Loucy (cell line): ENCODE results near the gene MYH7B.

Source experiments
- H2AFZ ChIP-seq: fragments of 200-600 bp; sonication (generic); 2 replicates; pipeline ENCODE4 v1.6.0; 2016; ENCODE audit warnings: antibody characterized with exemption, mild to moderate bottlenecking, low read length, moderate library complexity
- H3F3A ChIP-seq: fragments of 200-600 bp; 2 replicates; pipeline ENCODE4 v1.6.0; 2016; ENCODE audit warnings: antibody characterized with exemption, low read depth, mild to moderate bottlenecking
- H3K27me3 ChIP-seq: fragments of 200-600 bp; sonication (generic); 2 replicates; pipeline ENCODE4 v1.6.1; 2014; ENCODE audit warnings: low read length, mild to moderate bottlenecking; ENCODE audit not compliant: insufficient read depth, poor library complexity, severe bottlenecking
- H3K36me3 ChIP-seq: fragments of 200-600 bp; sonication (generic); 2 replicates; pipeline ENCODE4 v1.6.1; 2016; ENCODE audit warnings: low read length; ENCODE audit not compliant: insufficient read depth
- H3K4me1 ChIP-seq: fragments of 200-600 bp; sonication (generic); 2 replicates; pipeline ENCODE4 v1.5.1; 2014; ENCODE audit warnings: low read length, mild to moderate bottlenecking; ENCODE audit not compliant: insufficient read depth, poor library complexity, severe bottlenecking
- H3K4me2 ChIP-seq: fragments of 200-600 bp; sonication (generic); 2 replicates; pipeline ENCODE4 v1.6.0; 2014; ENCODE audit warnings: antibody characterized with exemption, low read length, low read depth, mild to moderate bottlenecking; ENCODE audit not compliant: poor library complexity, severe bottlenecking
- H3K4me3 ChIP-seq: fragments of 200-600 bp; sonication (generic); 2 replicates; pipeline ENCODE4 v1.5.1; 2014; ENCODE audit warnings: low read length, mild to moderate bottlenecking, mixed read lengths; ENCODE audit not compliant: poor library complexity, severe bottlenecking
- H3K79me2 ChIP-seq: fragments of 200-600 bp; sonication (generic); 2 replicates; pipeline ENCODE4 v1.6.1; 2014; ENCODE audit warnings: low read length; ENCODE audit not compliant: insufficient read depth
- H3K9ac ChIP-seq: fragments of 200-600 bp; sonication (generic); 2 replicates; pipeline ENCODE4 v1.6.0; 2014; ENCODE audit warnings: mild to moderate bottlenecking, low read depth, low read length, moderate library complexity; ENCODE audit not compliant: poor library complexity, severe bottlenecking
- H3K9me2 ChIP-seq: fragments of 200-600 bp; sonication (generic); replicated peaks from 2 replicates; pipeline ENCODE4 v1.6.1; 2016; ENCODE audit warnings: low read depth, low read length, mixed read lengths
- H3K9me3 ChIP-seq: fragments of 200-600 bp; sonication (generic); 2 replicates; pipeline ENCODE4 v1.6.1; 2014; ENCODE audit warnings: mild to moderate bottlenecking, antibody characterized with exemption, low read length, low read depth; ENCODE audit not compliant: insufficient read depth
- H4K20me1 ChIP-seq: fragments of 200-600 bp; sonication (generic); 2 replicates; pipeline ENCODE4 v1.6.0; 2014; ENCODE audit warnings: antibody characterized with exemption, low read length, mild to moderate bottlenecking; ENCODE audit not compliant: insufficient read depth, poor library complexity, severe bottlenecking
- EZH2phosphoT487 ChIP-seq: fragments of 200-600 bp; IDR thresholded peaks from 2 replicates; pipeline ENCODE4 v1.6.1; 2018; ENCODE audit warnings: antibody characterized with exemption, mild to moderate bottlenecking, moderate library complexity, borderline replicate concordance
- TF ChIP-seq, protein P1 (sequence below): fragments of 200-600 bp; sonication (generic); conservative IDR thresholded peaks from 2 replicates; pipeline ENCODE4 v1.5.1; 2014; ENCODE audit warnings: mild to moderate bottlenecking, antibody characterized with exemption, low read length

MYH7B gene

DNA sequence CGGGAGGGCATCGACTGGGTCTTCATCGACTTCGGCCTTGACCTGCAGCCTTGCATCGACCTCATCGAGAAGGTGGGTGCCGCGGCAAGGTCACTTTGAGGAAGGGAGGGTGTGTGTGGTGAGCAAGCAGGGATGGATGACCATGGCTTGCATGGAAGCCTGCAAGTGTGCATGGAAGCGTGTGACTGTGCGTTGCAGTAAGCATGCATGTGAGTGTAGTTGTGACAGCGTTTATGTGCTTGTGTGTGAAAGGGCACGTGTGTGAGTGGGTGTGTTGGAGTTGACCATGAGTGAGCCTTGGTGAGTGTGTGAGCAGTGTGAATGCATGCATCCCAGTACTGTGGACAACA lies 32.5 kb downstream of the MYH7B start:
- Histone ChIP-seq H3K9me3 (no peaks in the 10 kb centered on the region), H3K9ac (no peak overlapping the region), H3K9me2 (no peaks in the 10 kb centered on the region), H3K4me2 (no peak overlapping the region), H3K27me3 (no peaks in the 10 kb centered on the region), H3K4me1 (no peaks in the 10 kb centered on the region), H3K36me3 (no peaks in the 10 kb centered on the region), H4K20me1 (no peaks in the 10 kb centered on the region), H2AFZ (no peak overlapping the region), H3F3A (no peaks in the 10 kb centered on the region), H3K79me2 (no peaks in the 10 kb centered on the region), H3K4me3 (no peak overlapping the region)
- TF ChIP-seq EZH2phosphoT487: no peak
- TF ChIP-seq, protein P1, sequence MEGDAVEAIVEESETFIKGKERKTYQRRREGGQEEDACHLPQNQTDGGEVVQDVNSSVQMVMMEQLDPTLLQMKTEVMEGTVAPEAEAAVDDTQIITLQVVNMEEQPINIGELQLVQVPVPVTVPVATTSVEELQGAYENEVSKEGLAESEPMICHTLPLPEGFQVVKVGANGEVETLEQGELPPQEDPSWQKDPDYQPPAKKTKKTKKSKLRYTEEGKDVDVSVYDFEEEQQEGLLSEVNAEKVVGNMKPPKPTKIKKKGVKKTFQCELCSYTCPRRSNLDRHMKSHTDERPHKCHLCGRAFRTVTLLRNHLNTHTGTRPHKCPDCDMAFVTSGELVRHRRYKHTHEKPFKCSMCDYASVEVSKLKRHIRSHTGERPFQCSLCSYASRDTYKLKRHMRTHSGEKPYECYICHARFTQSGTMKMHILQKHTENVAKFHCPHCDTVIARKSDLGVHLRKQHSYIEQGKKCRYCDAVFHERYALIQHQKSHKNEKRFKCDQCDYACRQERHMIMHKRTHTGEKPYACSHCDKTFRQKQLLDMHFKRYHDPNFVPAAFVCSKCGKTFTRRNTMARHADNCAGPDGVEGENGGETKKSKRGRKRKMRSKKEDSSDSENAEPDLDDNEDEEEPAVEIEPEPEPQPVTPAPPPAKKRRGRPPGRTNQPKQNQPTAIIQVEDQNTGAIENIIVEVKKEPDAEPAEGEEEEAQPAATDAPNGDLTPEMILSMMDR: no peak

DNA sequence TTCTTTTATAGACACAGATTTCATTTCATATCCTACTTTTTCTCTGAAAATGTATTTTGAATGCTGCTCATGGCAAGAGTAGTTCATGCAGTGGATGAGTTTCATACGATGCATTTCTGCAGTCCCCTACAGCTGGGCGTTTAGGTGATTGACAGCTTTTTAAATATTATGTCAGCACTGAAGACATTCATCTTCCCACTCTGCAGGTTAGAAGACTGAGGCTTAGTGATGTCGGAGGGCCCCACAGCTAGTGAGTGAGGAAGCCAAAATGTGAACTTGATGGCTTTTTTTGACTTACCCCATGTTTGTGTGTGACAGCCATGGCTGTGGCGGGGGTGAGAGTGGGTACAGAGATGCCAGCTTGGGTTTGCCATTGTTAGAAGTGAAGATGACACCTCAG lies 33.5 kb downstream of the MYH7B start:
- Histone ChIP-seq H3F3A (no peaks in the 10 kb centered on the region), H2AFZ (no peak overlapping the region), H3K4me1 (no peaks in the 10 kb centered on the region), H3K9me2 (no peaks in the 10 kb centered on the region), H3K4me2 (no peak overlapping the region), H4K20me1 (no peaks in the 10 kb centered on the region), H3K4me3 (no peak overlapping the region), H3K9me3 (no peaks in the 10 kb centered on the region), H3K79me2 (no peaks in the 10 kb centered on the region), H3K9ac (no peak overlapping the region), H3K36me3 (peaks cover 4% of the 10 kb centered on the region; the same call in 1 of the 2 replicates), H3K27me3 (no peaks in the 10 kb centered on the region)
- no peak for TF ChIP-seq EZH2phosphoT487
- TF ChIP-seq, protein P1: no peak

DNA sequence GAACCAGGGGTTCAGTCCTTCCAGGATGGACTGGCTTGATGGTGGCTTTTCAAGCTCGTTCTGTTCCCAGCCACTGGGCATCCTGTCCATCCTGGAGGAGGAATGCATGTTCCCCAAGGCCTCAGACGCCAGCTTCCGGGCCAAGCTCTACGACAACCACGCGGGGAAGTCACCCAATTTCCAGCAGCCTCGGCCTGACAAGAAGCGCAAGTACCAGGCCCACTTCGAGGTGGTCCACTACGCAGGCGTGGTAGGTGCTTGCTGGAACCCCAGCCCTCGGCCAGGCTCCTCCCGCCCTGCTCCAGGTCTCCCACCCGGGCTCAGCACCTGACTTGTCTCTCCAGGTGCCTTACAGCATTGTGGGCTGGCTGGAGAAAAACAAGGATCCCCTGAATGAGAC lies 34.0 kb downstream of the MYH7B start:
- no peaks in the 10 kb centered on the region for H3K27me3 ChIP-seq
- no peaks in the 10 kb centered on the region for H3F3A ChIP-seq
- no peak overlapping the region for H3K4me2 ChIP-seq
- H3K4me1 ChIP-seq: no peaks in the 10 kb centered on the region
- H3K36me3 ChIP-seq: peaks cover 6% of the 10 kb centered on the region; the same call in 1 of the 2 replicates
- no peak for TF ChIP-seq EZH2phosphoT487
- TF ChIP-seq, protein P1: no peak
- H3K9me3 ChIP-seq: no peaks in the 10 kb centered on the region
- no peaks in the 10 kb centered on the region for H3K9me2 ChIP-seq
- H3K79me2 ChIP-seq: no peaks in the 10 kb centered on the region
- H4K20me1 ChIP-seq: no peaks in the 10 kb centered on the region
- no peak overlapping the region for H3K9ac ChIP-seq
- H2AFZ ChIP-seq: no peak overlapping the region
- H3K4me3 ChIP-seq: no peak overlapping the region
